ENCODE measurements around the gene FNBP1L.

FNBP1L gene

DNA sequence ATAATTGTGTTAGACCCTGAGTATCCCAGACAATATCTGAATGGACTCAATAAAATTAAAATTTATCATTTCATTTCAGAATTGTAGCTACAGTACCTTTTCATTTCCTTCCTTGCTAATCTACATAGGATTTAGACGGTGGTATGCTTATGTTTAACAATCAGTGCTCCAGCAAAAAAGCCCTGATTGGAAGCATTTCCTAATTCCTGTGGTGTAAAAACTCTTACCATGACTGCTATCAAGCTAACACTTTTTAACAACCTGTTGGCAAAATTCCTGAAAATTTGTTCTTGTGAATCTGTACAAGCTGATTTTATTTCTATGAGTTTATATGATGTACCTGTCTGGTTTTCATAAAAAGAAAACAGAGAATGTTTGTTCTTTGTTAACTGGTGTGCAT is 5.2 kb upstream of the FNBP1L start:
- Histone ChIP-seq H3K27ac (ENCODE audit: low read depth, low read length) (no peak overlapping the region), H3K27me3 (ENCODE audit: control insufficient read depth, insufficient read depth, low read length) (no peaks in the 10 kb centered on the region), H3K9ac (ENCODE audit: low read depth, low read length) (no peak overlapping the region), H3K9me3 (ENCODE audit: control insufficient read depth, insufficient read depth, low read length) (no peaks in the 10 kb centered on the region), H3K4me1 (ENCODE audit: control insufficient read depth, insufficient read depth, low read length) (0 out of 2 replicates have a peak, but pooled peaks cover 3% of the 10 kb centered on the region), H3K4me3 (ENCODE audit: low read depth, low read length) (no peak overlapping the region), H3K36me3 (ENCODE audit: control insufficient read depth, insufficient read depth, low read length) (no peaks in the 10 kb centered on the region)

DNA sequence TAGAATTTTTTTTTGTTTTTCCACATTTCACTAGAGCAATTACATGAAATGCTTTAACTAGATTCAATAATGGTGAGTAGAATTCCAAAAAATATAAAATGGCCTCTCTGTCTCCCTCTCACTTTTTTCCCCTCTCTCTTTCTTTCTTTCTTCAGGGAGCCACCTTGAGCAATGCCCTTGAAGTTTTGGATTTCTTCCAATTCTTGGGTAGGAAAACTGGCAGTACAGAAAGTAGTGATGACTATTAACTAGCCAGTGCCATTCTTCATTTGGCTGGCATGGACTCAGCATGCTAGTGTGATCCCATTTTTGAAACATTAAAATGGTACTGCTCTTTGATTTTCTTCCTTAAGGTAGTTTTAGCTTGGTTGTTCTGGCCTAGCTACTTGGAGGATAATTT is 4.5 kb upstream of the FNBP1L start:
- Histone ChIP-seq H3K36me3 (ENCODE audit: control insufficient read depth, insufficient read depth, low read length) (no peaks in the 10 kb centered on the region), H3K27ac (ENCODE audit: low read depth, low read length) (no peak overlapping the region), H3K27me3 (ENCODE audit: control insufficient read depth, insufficient read depth, low read length) (no peaks in the 10 kb centered on the region), H3K4me1 (ENCODE audit: control insufficient read depth, insufficient read depth, low read length) (0 out of 2 replicates have a peak, but pooled peaks cover 3% of the 10 kb centered on the region), H3K9ac (ENCODE audit: low read depth, low read length) (no peak overlapping the region), H3K9me3 (ENCODE audit: control insufficient read depth, insufficient read depth, low read length) (no peaks in the 10 kb centered on the region), H3K4me3 (ENCODE audit: low read depth, low read length) (no peak overlapping the region)

DNA sequence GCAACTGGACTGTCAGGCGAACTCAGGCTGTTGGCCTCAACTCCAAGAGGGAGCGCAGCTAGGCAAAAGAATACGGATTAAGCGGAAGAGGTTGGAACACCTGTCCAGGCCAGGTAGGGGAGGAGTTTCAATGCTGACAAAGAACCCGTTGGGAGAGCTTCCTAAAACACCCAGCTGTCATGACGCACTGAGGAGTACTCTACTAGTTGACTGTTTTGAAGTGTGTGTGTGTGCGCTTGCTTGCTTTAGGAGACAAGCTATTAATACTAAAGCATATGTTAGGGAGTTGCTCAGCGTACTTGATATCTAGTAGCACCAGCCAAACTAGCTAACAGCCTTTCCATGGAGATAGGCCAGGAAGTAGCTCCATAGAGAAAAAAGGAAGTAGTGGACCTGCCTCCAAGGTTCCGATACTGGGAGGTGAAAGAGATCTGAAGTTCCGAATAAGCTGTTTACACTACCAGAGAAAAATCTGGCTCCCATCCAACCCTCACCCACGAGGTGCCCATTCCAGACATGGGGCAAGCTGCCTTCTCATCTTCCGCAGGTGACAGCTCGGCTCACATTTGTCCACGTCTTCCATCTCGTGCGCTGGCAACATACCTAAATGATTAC is 974 bp upstream of the FNBP1L start:
- Histone ChIP-seq H3K36me3 (ENCODE audit: control insufficient read depth, insufficient read depth, low read length) (no peaks in the 10 kb centered on the region), H3K4me1 (ENCODE audit: control insufficient read depth, insufficient read depth, low read length) (peaks cover 20% of the 10 kb centered on the region), H3K9ac (ENCODE audit: low read depth, low read length) (no peak overlapping the region), H3K9me3 (ENCODE audit: control insufficient read depth, insufficient read depth, low read length) (no peaks in the 10 kb centered on the region), H3K4me3 (ENCODE audit: low read depth, low read length) (peak overlapping the region; percentile 97), H3K27ac (ENCODE audit: low read depth, low read length) (no peak overlapping the region), H3K27me3 (ENCODE audit: control insufficient read depth, insufficient read depth, low read length) (no peaks in the 10 kb centered on the region)

DNA sequence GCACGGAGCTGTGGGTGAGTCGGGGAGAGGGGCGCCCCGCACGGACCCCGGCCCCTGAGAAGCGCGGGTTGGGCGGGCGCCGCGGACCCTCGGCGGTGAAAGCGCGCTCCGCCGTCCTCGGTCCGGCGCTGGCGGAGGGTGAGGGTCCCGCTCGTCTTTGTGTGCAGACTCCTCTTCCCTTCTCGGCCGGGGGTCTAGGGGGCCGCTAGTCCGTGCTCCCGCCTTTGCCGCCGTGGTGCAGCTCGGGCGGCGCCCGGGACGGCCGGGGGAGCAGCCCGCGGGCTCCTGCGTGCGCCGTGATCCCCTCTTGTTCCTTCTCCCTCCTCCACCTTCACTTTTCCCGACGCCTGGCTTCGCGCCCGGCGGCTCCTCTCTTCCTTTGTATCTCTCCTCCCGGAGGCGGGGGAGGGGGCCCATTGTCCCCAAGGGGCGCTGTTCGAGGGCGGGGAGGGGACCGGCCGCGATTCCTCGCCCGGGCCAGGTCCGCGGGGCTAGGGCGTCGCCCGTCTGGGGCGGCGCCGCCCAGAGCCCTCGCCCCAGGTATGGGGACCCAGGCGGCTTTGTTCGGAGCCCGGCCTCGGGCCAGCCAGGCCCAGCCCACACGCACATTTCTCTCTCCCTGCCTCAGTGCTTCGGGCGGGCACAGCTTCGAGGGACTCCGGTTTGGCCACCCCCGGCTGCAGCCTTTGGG is 519 bp downstream of the FNBP1L start:
- H3K9me3 ChIP-seq (ENCODE audit: control insufficient read depth, insufficient read depth, low read length), result no peaks in the 10 kb centered on the region
- H3K4me1 ChIP-seq (ENCODE audit: control insufficient read depth, insufficient read depth, low read length), result peaks cover 33% of the 10 kb centered on the region
- peak overlapping the region; percentile 96 for H3K9ac ChIP-seq (ENCODE audit: low read depth, low read length)
- peak overlapping the region; percentile 97 for H3K4me3 ChIP-seq (ENCODE audit: low read depth, low read length)
- no peaks in the 10 kb centered on the region for H3K27me3 ChIP-seq (ENCODE audit: control insufficient read depth, insufficient read depth, low read length)
- H3K36me3 ChIP-seq (ENCODE audit: control insufficient read depth, insufficient read depth, low read length), result no peaks in the 10 kb centered on the region
- peak overlapping the region; percentile 99 for H3K27ac ChIP-seq (ENCODE audit: low read depth, low read length)

DNA sequence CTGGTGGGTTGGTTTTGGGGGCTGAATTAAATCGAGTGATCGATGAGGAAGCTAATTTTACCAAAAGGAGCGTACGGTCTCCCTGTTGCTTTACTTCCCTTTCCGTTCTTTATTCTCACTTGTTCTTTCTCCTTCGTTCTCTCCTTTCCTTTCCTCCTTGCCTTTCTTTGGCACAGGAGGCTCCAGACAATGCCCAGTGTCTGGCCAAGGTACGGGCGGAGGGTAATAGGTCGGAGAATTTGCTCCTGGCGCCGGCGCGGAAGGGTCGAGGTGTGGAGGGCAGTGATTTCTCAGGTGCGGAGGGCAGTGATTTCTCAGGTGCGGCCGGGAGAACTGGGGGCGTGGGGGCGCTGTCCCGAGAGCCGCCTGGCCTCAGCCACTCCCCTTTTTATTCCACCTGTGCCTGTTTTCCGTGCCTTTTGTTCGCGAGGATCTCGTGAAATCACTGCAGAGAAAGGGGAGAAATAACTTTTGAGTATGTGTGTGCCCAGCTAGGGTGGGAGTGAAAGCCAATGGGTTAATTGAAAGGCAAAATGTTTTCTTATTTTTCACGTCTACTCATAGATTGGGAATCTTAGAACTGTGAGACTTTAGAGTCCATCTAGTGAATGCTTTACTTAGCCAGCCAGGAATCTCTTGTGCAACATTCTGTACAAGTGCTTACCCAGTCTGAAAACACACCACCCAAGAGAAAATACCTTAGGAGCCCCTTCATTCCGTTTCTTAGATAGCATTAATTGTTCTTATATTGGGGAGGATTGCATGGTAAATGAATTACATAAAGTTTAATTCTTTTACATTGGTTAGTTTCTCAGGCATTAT is 1.3 kb downstream of the FNBP1L start:
- Histone ChIP-seq H3K4me1 (ENCODE audit: control insufficient read depth, insufficient read depth, low read length) (peaks cover 41% of the 10 kb centered on the region), H3K9me3 (ENCODE audit: control insufficient read depth, insufficient read depth, low read length) (no peaks in the 10 kb centered on the region), H3K36me3 (ENCODE audit: control insufficient read depth, insufficient read depth, low read length) (no peaks in the 10 kb centered on the region), H3K4me3 (ENCODE audit: low read depth, low read length) (peak overlapping the region; percentile 97), H3K27ac (ENCODE audit: low read depth, low read length) (peak overlapping the region; percentile 99), H3K27me3 (ENCODE audit: control insufficient read depth, insufficient read depth, low read length) (no peaks in the 10 kb centered on the region), H3K9ac (ENCODE audit: low read depth, low read length) (peak overlapping the region; percentile 96)

DNA sequence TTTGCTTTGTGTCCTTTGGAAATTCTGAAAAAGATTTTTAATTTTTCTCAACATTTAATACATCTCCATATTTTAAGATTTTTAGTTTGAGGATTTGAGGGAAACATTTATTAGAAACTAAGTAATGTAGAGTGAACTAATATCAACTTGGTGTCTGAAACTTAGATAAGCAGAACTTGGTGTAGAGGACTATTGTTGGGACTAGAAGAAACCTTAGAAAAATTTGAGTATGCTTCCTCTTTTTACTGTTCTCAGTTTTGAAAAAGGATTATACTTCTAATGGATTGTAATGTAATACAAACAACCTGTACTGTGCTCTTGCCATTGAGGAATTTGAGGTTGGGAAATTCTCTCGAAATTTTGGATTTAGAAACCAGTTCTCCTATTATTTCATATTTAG is 2.4 kb downstream of the FNBP1L start:
- no peaks in the 10 kb centered on the region for H3K9me3 ChIP-seq (ENCODE audit: control insufficient read depth, insufficient read depth, low read length)
- peaks cover 41% of the 10 kb centered on the region for H3K4me1 ChIP-seq (ENCODE audit: control insufficient read depth, insufficient read depth, low read length)
- peak overlapping the region; percentile 97 for H3K4me3 ChIP-seq (ENCODE audit: low read depth, low read length)
- H3K27me3 ChIP-seq (ENCODE audit: control insufficient read depth, insufficient read depth, low read length), result no peaks in the 10 kb centered on the region
- no peak overlapping the region for H3K27ac ChIP-seq (ENCODE audit: low read depth, low read length)
- H3K9ac ChIP-seq (ENCODE audit: low read depth, low read length), result peak overlapping the region; percentile 96; the same call in 1 of the 2 replicates
- H3K36me3 ChIP-seq (ENCODE audit: control insufficient read depth, insufficient read depth, low read length), result no peaks in the 10 kb centered on the region

DNA sequence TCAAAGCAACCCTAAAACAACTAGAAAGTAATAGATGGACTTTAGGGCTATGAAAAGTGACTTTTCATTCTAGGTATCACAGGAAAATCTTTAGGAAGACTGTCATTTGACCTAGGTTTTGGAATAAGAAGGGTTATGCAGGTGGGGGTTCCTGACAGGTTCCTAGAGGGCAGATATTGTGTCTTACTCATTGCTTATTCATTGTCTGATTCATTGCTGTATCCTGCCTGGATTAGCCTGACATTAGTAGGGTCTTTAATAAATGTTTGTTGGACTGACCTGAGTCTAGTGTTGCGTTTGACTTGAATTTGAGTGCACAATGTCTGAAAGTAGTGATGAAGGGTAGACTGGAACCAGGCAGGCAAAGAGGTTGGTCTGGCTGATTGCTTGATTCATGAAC is 6.0 kb downstream of the FNBP1L start:
- H3K27ac ChIP-seq (ENCODE audit: low read depth, low read length), result no peak overlapping the region
- H3K4me3 ChIP-seq (ENCODE audit: low read depth, low read length), result no peak overlapping the region
- H3K36me3 ChIP-seq (ENCODE audit: control insufficient read depth, insufficient read depth, low read length), result peaks cover 15% of the 10 kb centered on the region
- no peak overlapping the region for H3K9ac ChIP-seq (ENCODE audit: low read depth, low read length)
- H3K9me3 ChIP-seq (ENCODE audit: control insufficient read depth, insufficient read depth, low read length), result no peaks in the 10 kb centered on the region
- peaks cover 45% of the 10 kb centered on the region for H3K4me1 ChIP-seq (ENCODE audit: control insufficient read depth, insufficient read depth, low read length)
- H3K27me3 ChIP-seq (ENCODE audit: control insufficient read depth, insufficient read depth, low read length), result no peaks in the 10 kb centered on the region

DNA sequence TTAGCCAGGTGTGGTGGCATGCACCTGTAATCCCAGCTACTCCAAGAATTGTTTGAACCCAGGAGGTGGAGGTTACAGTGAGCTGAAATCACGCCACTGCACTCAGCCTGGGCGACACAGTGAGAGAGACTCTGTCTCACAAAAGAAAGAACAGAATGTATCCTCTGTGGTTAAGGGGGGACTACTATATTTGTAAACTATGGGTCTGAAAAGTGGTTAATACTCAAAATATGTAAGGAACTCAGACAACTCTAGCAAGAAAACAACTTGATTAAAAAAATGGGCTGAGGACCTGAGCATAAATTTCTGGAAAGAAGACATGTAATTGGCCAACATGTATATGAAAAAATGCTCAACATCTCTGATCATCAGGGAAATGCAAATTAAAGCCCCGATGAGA is 11.2 kb downstream of the FNBP1L start:
- Histone ChIP-seq H3K9ac (ENCODE audit: low read depth, low read length) (no peak overlapping the region), H3K27me3 (ENCODE audit: control insufficient read depth, insufficient read depth, low read length) (no peaks in the 10 kb centered on the region), H3K4me1 (ENCODE audit: control insufficient read depth, insufficient read depth, low read length) (peaks cover 38% of the 10 kb centered on the region), H3K9me3 (ENCODE audit: control insufficient read depth, insufficient read depth, low read length) (no peaks in the 10 kb centered on the region), H3K36me3 (ENCODE audit: control insufficient read depth, insufficient read depth, low read length) (peaks cover 15% of the 10 kb centered on the region), H3K4me3 (ENCODE audit: low read depth, low read length) (no peak overlapping the region), H3K27ac (ENCODE audit: low read depth, low read length) (no peak overlapping the region)

DNA sequence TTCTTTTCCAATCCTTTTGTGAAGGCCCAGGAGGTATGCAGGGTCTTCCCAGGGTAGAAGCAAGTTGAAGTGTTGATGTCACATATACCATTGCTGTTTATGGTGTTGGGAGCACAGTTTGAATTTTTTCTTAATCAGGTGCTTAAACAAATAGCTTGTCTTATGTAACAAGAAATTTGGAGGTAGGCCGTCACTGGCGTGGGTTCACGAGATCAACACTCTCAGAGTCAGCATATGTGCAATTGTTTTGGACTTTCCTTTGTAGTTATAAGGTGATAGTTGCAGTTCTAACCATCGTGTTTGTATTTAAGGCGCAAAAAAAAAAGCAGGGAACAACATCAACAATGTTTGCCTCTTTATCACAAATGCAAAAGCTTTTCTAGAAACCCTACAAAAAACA is 13.3 kb downstream of the FNBP1L start:
- Histone ChIP-seq H3K27me3 (ENCODE audit: control insufficient read depth, insufficient read depth, low read length) (no peaks in the 10 kb centered on the region), H3K9me3 (ENCODE audit: control insufficient read depth, insufficient read depth, low read length) (no peaks in the 10 kb centered on the region), H3K27ac (ENCODE audit: low read depth, low read length) (peak overlapping the region; percentile 22), H3K4me3 (ENCODE audit: low read depth, low read length) (no peak overlapping the region), H3K4me1 (ENCODE audit: control insufficient read depth, insufficient read depth, low read length) (peaks cover 37% of the 10 kb centered on the region), H3K9ac (ENCODE audit: low read depth, low read length) (no peak overlapping the region), H3K36me3 (ENCODE audit: control insufficient read depth, insufficient read depth, low read length) (peaks cover 15% of the 10 kb centered on the region)

DNA sequence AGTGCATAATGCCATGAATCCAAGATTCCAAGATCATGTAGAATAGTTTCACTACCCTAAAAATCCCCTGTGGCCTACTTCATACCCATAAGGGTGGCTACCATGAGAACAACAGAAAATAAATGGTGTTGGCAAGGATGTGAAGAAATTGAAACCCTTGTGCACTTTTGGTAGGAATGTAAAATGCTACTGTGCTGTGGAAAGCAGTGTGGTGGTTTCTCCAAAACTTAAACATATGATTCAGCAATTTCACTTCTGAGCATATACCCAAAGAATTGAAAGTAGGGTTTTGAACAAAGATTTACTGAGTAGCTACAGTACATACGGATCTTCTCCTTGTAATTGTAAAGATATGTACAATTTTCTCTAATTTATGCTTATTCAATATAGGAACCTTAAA is 16.0 kb downstream of the FNBP1L start:
- H3K9me3 ChIP-seq (ENCODE audit: control insufficient read depth, insufficient read depth, low read length), result no peaks in the 10 kb centered on the region
- H3K27me3 ChIP-seq (ENCODE audit: control insufficient read depth, insufficient read depth, low read length), result no peaks in the 10 kb centered on the region
- H3K27ac ChIP-seq (ENCODE audit: low read depth, low read length), result no peak overlapping the region
- no peaks in the 10 kb centered on the region for H3K36me3 ChIP-seq (ENCODE audit: control insufficient read depth, insufficient read depth, low read length)
- H3K4me1 ChIP-seq (ENCODE audit: control insufficient read depth, insufficient read depth, low read length), result peaks cover 31% of the 10 kb centered on the region
- H3K4me3 ChIP-seq (ENCODE audit: low read depth, low read length), result no peak overlapping the region
- no peak overlapping the region for H3K9ac ChIP-seq (ENCODE audit: low read depth, low read length)

Data from HUES48 (cell line).